Parathyroid adenoma (tissue), 2 donors: Measurements from ENCODE around the gene DOK1.

Source experiments
- H2AFZ ChIP-seq: fragments of 300-600 bp; sonication (generic); one replicate; pipeline ENCODE4 v1.7.0; 2017; ENCODE audit warnings: antibody characterized with exemption, mild to moderate bottlenecking
- H3K27ac ChIP-seq: fragments of 300-600 bp; sonication (generic); one replicate; pipeline ENCODE4 v1.7.0; 2017
- H3K27me3 ChIP-seq: fragments of 300-600 bp; sonication (generic); one replicate; pipeline ENCODE4 v1.7.0; 2017; ENCODE audit warnings: low read length; ENCODE audit not compliant: control insufficient read depth, insufficient read depth
- H3K36me3 ChIP-seq: fragments of 300-600 bp; sonication (generic); one replicate; pipeline ENCODE4 v1.7.0; 2017; ENCODE audit warnings: low read length; ENCODE audit not compliant: control insufficient read depth, insufficient read depth
- H3K4me1 ChIP-seq: fragments of 300-600 bp; sonication (generic); one replicate; pipeline ENCODE4 v1.7.0; 2017; ENCODE audit warnings: control low read depth
- H3K4me2 ChIP-seq: fragments of 300-600 bp; sonication (generic); one replicate; pipeline ENCODE4 v1.7.0; 2017; ENCODE audit warnings: low read length
- H3K4me3 ChIP-seq: fragments of 300-600 bp; sonication (generic); one replicate; pipeline ENCODE4 v1.7.0; 2017; ENCODE audit warnings: low read depth, low read length
- H3K79me2 ChIP-seq: fragments of 300-600 bp; sonication (generic); one replicate; pipeline ENCODE4 v1.7.0; 2017; ENCODE audit warnings: control low read depth
- H3K9ac ChIP-seq: fragments of 300-600 bp; sonication (generic); one replicate; pipeline ENCODE4 v1.7.0; 2017; ENCODE audit warnings: mild to moderate bottlenecking
- H3K9me3 ChIP-seq: fragments of 300-600 bp; sonication (generic); one replicate; pipeline ENCODE4 v1.7.0; 2017; ENCODE audit warnings: low read length; ENCODE audit not compliant: control insufficient read depth
- TF ChIP-seq, protein P1 (sequence below): fragments of 300-600 bp; sonication (generic); IDR thresholded peaks from one replicate; pipeline ENCODE4 v1.7.0; 2017; ENCODE audit warnings: antibody characterized with exemption, mild to moderate bottlenecking
- donor health status: primary hyperparathyroidism.

Gene DOK1

DNA sequence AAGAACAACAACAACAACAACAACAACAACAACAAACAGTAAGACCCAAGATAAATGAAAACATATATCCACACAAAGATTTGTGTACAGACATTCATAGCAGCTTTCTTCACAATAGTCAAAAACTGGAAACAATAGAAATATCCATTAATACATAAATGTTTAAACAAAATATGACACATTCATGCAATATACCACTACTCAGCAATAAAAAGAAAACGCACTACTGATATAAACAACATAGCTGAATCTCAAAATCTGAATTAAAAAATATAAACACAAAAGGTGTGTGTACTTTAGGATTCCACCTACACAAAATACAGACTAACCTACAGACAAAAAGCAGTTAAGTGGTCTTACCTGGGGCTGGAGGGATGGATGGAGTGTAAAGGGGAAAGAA is 42.1 kb downstream of the DOK1 start:
- H3K9ac ChIP-seq, result no peak overlapping the region
- H3K4me3 ChIP-seq, result no peak overlapping the region
- TF ChIP-seq, protein P1, sequence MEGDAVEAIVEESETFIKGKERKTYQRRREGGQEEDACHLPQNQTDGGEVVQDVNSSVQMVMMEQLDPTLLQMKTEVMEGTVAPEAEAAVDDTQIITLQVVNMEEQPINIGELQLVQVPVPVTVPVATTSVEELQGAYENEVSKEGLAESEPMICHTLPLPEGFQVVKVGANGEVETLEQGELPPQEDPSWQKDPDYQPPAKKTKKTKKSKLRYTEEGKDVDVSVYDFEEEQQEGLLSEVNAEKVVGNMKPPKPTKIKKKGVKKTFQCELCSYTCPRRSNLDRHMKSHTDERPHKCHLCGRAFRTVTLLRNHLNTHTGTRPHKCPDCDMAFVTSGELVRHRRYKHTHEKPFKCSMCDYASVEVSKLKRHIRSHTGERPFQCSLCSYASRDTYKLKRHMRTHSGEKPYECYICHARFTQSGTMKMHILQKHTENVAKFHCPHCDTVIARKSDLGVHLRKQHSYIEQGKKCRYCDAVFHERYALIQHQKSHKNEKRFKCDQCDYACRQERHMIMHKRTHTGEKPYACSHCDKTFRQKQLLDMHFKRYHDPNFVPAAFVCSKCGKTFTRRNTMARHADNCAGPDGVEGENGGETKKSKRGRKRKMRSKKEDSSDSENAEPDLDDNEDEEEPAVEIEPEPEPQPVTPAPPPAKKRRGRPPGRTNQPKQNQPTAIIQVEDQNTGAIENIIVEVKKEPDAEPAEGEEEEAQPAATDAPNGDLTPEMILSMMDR, result no peak
- H3K27ac ChIP-seq, result no peak overlapping the region
- no peaks in the 10 kb centered on the region for H3K4me1 ChIP-seq
- H2AFZ ChIP-seq, result no peak overlapping the region
- no peaks in the 10 kb centered on the region for H3K9me3 ChIP-seq
- no peaks in the 10 kb centered on the region for H3K79me2 ChIP-seq
- H3K36me3 ChIP-seq, result no peaks in the 10 kb centered on the region
- H3K4me2 ChIP-seq, result no peak overlapping the region
- no peaks in the 10 kb centered on the region for H3K27me3 ChIP-seq

DNA sequence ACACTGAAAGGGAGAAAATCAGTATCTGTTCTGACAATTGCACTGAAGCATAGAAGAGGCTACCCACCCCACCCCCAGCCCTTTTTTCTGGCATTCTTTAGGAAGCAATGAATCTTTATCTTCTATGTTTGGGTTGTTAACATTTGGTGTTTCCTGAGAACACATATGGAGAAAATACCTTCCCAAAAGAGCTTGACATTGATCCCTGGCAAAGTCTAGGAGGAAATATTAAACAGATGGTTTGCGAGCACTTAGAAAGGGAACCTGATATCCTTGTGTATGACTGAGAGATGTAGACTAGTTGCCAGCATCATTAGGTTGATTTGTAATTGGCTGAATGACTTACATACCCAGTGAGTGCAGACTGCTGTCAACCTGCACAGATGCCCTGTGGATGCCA is 42.9 kb downstream of the DOK1 start:
- no peak overlapping the region for H3K4me3 ChIP-seq
- no peaks in the 10 kb centered on the region for H3K9me3 ChIP-seq
- H3K4me1 ChIP-seq, result no peaks in the 10 kb centered on the region
- no peaks in the 10 kb centered on the region for H3K27me3 ChIP-seq
- no peak overlapping the region for H2AFZ ChIP-seq
- H3K79me2 ChIP-seq, result no peaks in the 10 kb centered on the region
- TF ChIP-seq, protein P1, result no peak
- H3K27ac ChIP-seq, result no peak overlapping the region
- H3K36me3 ChIP-seq, result no peaks in the 10 kb centered on the region
- no peak overlapping the region for H3K9ac ChIP-seq
- no peak overlapping the region for H3K4me2 ChIP-seq

DNA sequence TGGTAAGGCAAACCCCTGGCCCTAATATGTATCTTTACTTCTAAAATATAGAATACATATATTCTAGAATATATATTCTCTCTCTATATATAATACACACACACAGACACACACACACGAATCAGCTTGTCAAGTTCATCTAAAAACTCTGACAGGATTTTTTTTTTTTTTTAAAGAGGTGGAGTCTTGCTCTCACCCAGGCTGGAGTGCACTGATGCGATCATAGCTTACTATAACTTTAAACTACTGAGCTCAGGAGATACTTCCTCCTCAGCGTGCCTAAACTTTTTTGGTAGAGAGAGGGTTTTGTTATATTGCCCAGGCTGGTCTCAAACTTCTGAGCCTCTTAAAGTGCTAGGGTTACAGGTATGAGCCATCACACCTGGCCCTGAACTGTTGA is 45.2 kb downstream of the DOK1 start:
- Histone ChIP-seq H3K27ac (no peak overlapping the region), H3K9me3 (no peaks in the 10 kb centered on the region), H2AFZ (no peak overlapping the region), H3K4me3 (no peak overlapping the region), H3K27me3 (no peaks in the 10 kb centered on the region), H3K4me1 (no peaks in the 10 kb centered on the region), H3K36me3 (no peaks in the 10 kb centered on the region), H3K79me2 (no peaks in the 10 kb centered on the region), H3K4me2 (no peak overlapping the region), H3K9ac (no peak overlapping the region)
- TF ChIP-seq, protein P1, result no peak

DNA sequence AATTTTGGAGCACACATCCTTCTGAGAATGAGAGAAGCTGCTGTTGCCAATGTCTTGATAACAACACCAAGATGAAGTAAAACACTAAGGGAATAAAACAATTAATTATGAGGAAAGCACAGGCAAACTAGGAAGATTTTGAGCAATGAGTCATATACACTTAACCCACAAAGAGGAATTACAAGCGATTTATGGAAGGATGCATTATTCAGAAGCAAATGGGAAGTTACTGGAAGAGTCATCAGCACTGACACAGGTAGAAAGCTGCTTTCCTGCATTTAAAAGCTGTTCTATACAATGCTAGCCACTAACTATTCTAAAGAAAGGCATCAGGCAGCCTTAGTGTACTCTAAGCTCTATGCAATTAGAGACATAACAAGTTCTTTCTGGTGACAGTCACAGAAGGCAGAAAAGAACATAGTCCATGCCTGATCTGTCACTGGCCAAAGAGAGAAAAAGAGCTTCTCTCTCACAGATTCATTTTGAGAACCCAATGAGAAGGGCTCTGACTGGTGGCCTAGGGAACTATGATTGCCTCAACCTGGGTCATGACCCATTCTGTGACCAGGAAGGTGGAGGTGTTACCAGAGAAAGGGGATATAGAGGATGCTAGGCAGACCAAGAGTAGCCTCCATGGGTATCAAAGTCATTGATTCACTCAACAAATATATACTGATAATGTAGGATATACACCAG is 48.2 kb downstream of the DOK1 start:
- no peaks in the 10 kb centered on the region for H3K27me3 ChIP-seq
- H3K79me2 ChIP-seq, result no peaks in the 10 kb centered on the region
- no peak overlapping the region for H3K4me3 ChIP-seq
- H3K4me2 ChIP-seq, result no peak overlapping the region
- no peak overlapping the region for H3K27ac ChIP-seq
- no peaks in the 10 kb centered on the region for H3K36me3 ChIP-seq
- TF ChIP-seq, protein P1, result no peak
- H2AFZ ChIP-seq, result no peak overlapping the region
- H3K9ac ChIP-seq, result no peak overlapping the region
- no peaks in the 10 kb centered on the region for H3K4me1 ChIP-seq
- H3K9me3 ChIP-seq, result no peaks in the 10 kb centered on the region

DNA sequence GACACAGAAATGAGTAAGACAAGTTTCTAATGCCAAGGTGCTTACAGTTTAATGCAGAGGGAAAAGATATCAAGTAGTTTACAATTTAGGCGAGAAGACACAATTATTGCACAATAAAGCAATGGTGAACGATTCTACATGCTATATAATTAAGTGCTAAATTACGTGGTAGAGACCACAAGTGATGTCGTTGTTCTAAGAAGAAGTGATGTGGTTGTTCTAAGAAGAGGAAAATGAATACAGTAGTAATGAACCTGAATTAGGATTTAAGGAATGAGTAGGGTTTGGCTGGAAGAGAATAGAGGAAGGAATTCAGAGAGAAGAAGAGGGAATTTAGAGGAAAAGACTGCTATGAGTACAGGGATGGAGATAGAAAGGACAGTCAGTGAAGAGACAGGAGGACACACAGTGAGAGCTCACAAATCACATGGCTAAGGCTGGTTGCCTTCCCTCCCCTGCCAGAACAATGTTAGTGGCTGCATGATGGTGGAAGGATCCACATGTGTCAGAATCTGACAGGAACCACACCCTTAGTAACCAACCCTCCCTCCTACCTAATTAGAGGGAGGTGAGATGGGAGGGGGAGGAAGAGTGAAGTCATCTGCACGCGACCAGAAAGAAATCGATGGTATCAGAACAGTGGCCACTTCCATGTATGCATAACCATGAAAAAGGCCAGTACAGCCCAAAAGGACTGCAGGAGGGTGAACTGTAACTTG is 48.9 kb downstream of the DOK1 start:
- no peaks in the 10 kb centered on the region for H3K36me3 ChIP-seq
- no peak overlapping the region for H3K9ac ChIP-seq
- no peak overlapping the region for H2AFZ ChIP-seq
- H3K27ac ChIP-seq, result no peak overlapping the region
- no peaks in the 10 kb centered on the region for H3K27me3 ChIP-seq
- H3K4me3 ChIP-seq, result no peak overlapping the region
- no peaks in the 10 kb centered on the region for H3K79me2 ChIP-seq
- TF ChIP-seq, protein P1, result no peak
- H3K9me3 ChIP-seq, result no peaks in the 10 kb centered on the region
- no peaks in the 10 kb centered on the region for H3K4me1 ChIP-seq
- no peak overlapping the region for H3K4me2 ChIP-seq
